Mononuclear cell (primary cell): Measurements from ENCODE around the gene MYBPH. TPM values are rescaled to one million over a fixed set of nuclear protein-coding genes. Genes with fewer than 3 reads are reported as not detected.

Source experiments
- H3K27me3 ChIP-seq: 2 replicates; pipeline ENCODE4 v1.6.0; 2011; ENCODE audit warnings: low read length, control low read depth; ENCODE audit not compliant: insufficient read depth
- H3K4me1 ChIP-seq: 2 replicates; pipeline ENCODE4 v1.5.1; 2011; ENCODE audit warnings: mild to moderate bottlenecking, low read length, control low read depth; ENCODE audit not compliant: insufficient read depth
- H3K4me3 ChIP-seq: 2 replicates; pipeline ENCODE4 v1.5.1; 2011; ENCODE audit warnings: mild to moderate bottlenecking, low read length, moderate library complexity
- H3K9me3 ChIP-seq: 2 replicates; pipeline ENCODE4 v1.5.1; 2011; ENCODE audit warnings: low read depth, mild to moderate bottlenecking, control low read depth, low read length
- total RNA-seq: library from RNA; depleted of rRNA; stranded (reverse); fragments of >200 nt; gene quantifications from one replicate; pipeline ENCODE4 v1.2.3, GENCODE V29; 2012

The MYBPH gene
- total RNA-seq, 1 donor: not detected

DNA sequence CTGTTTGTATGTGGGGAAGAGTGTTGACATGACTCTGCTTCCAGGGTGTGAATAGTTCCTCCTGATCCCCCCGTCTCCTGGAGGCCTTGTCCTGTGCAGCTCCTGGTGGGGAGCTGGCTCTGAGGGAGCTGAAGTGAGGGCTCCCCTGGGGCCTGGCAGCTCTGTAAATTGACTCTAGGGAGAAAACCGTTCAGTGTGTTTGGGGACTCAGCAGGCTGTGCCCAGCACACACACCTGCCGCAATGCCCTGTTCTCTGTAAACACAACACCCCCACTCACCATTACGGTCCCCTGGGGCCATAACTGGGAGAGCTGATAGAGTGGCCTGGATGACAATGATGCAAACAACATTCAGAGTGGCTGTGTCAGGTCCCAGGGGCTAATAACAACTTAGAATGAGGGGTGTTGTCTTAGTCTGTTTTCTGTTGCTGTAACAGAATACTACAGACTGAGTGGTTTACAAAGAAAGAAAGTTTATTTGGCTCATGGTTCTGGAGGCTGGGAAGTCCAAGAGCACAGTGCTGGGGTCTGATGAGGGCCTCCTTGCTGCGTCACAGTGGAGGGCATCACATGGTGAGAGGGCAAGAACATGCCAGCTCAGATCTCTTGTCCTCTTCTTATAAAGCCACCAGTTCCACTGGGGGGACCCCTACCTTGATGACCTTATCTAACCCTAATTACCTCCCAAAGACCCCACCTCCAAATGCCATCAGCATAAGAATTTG is 32.8 kb downstream of the MYBPH start:
- Histone ChIP-seq H3K4me1 (no peaks in the 10 kb centered on the region), H3K4me3 (no peak overlapping the region), H3K9me3 (no peaks in the 10 kb centered on the region)

GRCh38 chr1:203142124-203142523 is 33.5 kb downstream of the MYBPH start:
- Histone ChIP-seq H3K4me3 (no peak overlapping the region), H3K9me3 (no peaks in the 10 kb centered on the region), H3K4me1 (no peaks in the 10 kb centered on the region), H3K27me3 (peaks cover 3% of the 10 kb centered on the region)

More for the DNA sequence above, 32.8 kb downstream of the MYBPH start:
- H3K27me3 ChIP-seq: no peaks in the 10 kb centered on the region

DNA sequence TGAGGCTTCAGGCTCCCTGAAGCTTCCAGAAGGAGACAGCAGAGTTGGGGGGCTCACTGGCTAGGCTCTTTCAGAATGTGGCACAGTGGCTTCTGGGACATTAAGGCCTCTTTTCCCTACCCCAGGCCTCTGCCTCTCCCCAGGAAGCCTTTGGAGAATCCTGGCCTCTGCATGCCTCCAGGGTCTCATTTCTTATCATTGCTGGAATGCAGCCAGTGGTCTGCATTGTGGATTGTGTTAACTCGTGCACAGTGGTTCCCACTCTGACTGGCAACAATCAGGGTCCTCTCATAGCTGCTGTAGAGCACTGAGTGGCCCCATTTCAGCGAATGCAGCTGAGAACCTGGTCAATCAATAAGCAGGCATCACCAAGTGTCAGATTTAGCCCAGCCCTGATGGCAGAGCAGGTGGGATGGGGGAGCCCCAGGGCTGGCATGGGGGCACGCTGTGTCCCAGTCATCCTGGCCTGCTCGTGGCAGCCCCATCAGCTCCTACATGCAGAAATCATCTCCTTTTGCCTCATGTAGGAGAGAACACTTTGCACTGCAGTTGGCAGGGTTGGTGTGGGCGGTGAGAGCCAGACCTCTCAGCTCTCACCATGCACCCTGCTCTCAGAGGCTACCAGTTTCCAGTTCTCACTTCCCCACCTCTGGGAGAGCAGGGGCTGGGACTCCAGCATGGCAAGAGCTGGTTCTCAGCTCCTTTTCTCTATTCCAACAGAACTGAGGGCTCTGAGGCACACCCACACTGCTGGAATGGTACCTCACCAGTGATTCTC is 34.7 kb downstream of the MYBPH start:
- Histone ChIP-seq H3K9me3 (no peaks in the 10 kb centered on the region), H3K4me1 (peaks cover 5% of the 10 kb centered on the region), H3K4me3 (no peak overlapping the region), H3K27me3 (peaks cover 6% of the 10 kb centered on the region)

- Histone ChIP-seq H3K4me1 (peaks cover 8% of the 10 kb centered on the region), H3K4me3 (no peak overlapping the region), H3K27me3 (peaks cover 9% of the 10 kb centered on the region), H3K9me3 (no peaks in the 10 kb centered on the region)
These were observed 35.6 kb downstream of the MYBPH start for GRCh38 chr1:203139976-203140475.

DNA sequence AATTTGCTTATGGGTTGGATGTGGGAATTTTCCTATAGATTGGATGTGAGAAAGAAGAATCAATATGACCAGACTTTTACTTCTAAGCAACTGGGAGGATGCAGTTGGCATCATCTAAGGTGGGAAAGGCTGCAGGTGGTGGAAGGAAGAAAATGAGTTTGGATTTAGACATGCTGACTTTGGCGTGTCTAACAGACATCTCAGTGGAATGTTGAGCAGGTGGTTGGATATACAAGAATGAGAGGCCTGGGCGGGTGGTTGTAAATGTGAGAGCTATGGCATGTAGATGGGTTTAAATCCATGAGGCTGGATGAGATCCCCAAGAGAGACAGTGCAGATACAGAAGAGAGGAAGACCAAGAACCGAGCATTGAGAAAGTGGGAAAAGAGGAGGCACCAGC is 37.6 kb downstream of the MYBPH start:
- H3K4me3 ChIP-seq: no peak overlapping the region
- H3K9me3 ChIP-seq: no peaks in the 10 kb centered on the region
- peaks cover 11% of the 10 kb centered on the region for H3K27me3 ChIP-seq
- H3K4me1 ChIP-seq: peaks cover 8% of the 10 kb centered on the region

- H3K27me3 ChIP-seq: peaks cover 11% of the 10 kb centered on the region
- H3K4me1 ChIP-seq: peaks cover 8% of the 10 kb centered on the region
- no peak overlapping the region for H3K4me3 ChIP-seq
- H3K9me3 ChIP-seq: no peaks in the 10 kb centered on the region
These were observed 38.3 kb downstream of the MYBPH start for GRCh38 chr1:203137324-203137723.

DNA sequence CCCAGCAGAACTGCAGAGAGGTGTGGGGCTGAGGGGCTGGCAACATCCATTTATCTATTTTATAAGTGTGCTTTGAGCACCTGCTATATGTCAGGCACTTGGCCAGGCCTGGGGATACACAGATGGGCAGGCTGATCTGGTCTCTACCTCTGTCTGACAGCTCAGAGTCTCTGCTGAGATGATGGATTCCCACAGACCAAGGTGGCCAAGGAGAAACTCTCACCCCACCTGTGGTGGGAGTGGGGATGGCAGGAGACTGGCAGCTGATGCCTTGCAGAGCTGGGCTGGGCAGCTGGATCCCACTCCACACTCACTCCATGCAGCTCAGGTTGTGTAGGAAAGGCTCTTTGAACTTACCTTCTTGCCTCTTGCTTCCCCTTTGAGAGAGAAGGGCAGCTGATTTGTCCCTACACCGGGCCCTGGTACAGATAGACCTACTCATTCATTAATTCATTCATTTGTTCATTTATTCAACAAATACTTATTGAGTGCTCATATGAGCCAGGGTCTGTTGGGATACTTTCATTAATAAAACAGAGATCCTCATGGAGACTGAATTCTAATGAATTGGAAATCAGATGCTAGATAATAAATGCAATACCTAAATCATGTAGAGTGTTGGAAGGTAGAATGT is 39.1 kb downstream of the MYBPH start:
- peaks cover 12% of the 10 kb centered on the region for H3K27me3 ChIP-seq
- no peaks in the 10 kb centered on the region for H3K9me3 ChIP-seq
- H3K4me3 ChIP-seq: no peak overlapping the region
- H3K4me1 ChIP-seq: peaks cover 8% of the 10 kb centered on the region

- Histone ChIP-seq H3K4me3 (no peak overlapping the region), H3K27me3 (peaks cover 13% of the 10 kb centered on the region), H3K9me3 (no peaks in the 10 kb centered on the region), H3K4me1 (peaks cover 8% of the 10 kb centered on the region)
These were observed 39.9 kb downstream of the MYBPH start for GRCh38 chr1:203135636-203136305.

DNA sequence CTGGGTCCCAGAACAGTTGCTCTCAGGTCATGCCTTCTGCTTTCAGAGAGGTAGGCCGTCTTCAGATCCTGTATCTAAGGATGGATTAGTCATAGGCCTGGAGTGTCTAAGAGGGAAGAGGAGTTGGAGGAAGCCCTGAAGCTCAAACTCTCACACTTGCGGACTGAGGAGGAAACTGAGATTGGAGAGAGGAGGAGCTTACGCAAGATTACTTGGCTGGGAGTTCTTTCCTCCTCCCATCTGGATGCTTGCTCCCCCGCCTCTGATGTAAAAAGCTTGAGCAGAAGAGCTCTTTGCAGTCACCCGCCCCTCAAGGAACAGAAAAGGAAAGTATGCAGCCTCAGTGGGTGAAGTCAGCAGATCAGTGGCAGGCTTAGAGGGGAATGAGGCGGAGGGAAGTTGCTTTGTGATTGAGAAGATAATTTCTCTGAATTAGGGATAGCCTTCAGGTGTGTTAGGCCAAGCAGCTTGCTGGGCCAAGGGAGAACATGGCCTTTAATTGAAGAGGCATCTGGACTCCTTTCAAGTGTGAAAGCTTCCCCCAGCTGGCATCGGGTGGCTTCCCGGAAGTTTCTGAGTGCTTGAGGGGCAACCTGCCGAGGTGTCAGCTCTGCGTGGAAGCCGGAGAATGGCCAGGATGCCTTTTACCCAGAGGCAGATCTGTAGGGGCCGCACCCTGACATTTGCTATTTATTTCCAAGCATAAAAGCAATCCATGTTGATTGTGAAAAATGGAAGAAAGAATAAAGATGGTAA is 41.5 kb downstream of the MYBPH start:
- Histone ChIP-seq H3K4me3 (no peak overlapping the region), H3K9me3 (no peaks in the 10 kb centered on the region), H3K27me3 (peaks cover 13% of the 10 kb centered on the region), H3K4me1 (peaks cover 8% of the 10 kb centered on the region)

- Histone ChIP-seq H3K4me3 (no peak overlapping the region), H3K9me3 (no peaks in the 10 kb centered on the region), H3K27me3 (peaks cover 28% of the 10 kb centered on the region), H3K4me1 (peaks cover 23% of the 10 kb centered on the region)
These were observed 44.0 kb downstream of the MYBPH start for GRCh38 chr1:203131548-203132200.

DNA sequence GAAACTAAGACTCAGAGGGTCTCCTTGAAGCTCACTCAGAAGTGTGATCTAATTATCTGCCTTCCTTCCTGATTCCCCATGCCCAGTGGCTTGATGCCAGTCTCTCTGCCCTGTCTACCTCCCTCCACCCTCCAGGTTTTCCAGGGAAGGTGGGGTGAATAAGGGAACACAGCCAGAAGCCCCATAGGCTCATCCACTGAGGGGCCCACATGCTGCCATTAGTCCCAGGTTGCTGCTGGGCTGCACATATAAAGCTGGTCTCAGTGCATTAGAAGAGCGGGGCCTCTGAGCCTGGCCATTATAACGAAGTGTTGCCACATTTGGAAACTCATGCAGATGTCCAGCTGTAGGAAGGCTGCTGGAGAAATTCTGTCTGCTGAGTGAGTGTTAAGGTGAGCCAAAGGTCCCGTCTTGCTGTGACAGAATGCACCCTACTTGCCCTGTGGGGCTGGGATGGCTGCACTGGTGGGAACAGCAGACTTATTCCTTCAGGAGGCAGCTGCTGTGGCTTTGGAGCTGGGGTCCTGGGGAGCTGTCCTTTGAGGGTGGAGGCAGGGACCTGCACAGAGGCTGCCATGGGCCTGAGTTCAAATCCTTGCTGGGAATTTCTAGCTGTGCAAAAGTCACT is 45.2 kb downstream of the MYBPH start:
- Histone ChIP-seq H3K4me3 (no peak overlapping the region), H3K9me3 (no peaks in the 10 kb centered on the region), H3K27me3 (peaks cover 27% of the 10 kb centered on the region), H3K4me1 (peaks cover 22% of the 10 kb centered on the region)

GRCh38 chr1:203129501-203130231 is 46.0 kb downstream of the MYBPH start:
- H3K27me3 ChIP-seq: peaks cover 33% of the 10 kb centered on the region
- H3K4me3 ChIP-seq: no peak overlapping the region
- H3K9me3 ChIP-seq: no peaks in the 10 kb centered on the region
- peaks cover 22% of the 10 kb centered on the region for H3K4me1 ChIP-seq
